Ammon's horn (tissue), 1 donor: ENCODE results near the gene UBASH3B.

Source experiments
- DNase-seq: peaks from one replicate; pipeline ENCODE4 v3.0.0-alpha.2; 2016; ENCODE audit warnings: low spot score

The UBASH3B gene

GRCh38 chr11:122755409-122755808 is 99.9 kb downstream of the UBASH3B start:
- peak; percentile 33 for DNase-seq

GRCh38 chr11:122755941-122756340 is 100.4 kb downstream of the UBASH3B start:
- no peak for DNase-seq

- peak; percentile 76 for DNase-seq
Measured at GRCh38 chr11:122756417-122756816, 100.9 kb downstream of the UBASH3B start.

GRCh38 chr11:122757201-122757600 is 101.7 kb downstream of the UBASH3B start:
- DNase-seq: no peak

- no peak for DNase-seq
Measured at GRCh38 chr11:122758339-122758738, 102.8 kb downstream of the UBASH3B start.

GRCh38 chr11:122758974-122759373 is 103.5 kb downstream of the UBASH3B start:
- DNase-seq: no peak

GRCh38 chr11:122763108-122763507 is 107.6 kb downstream of the UBASH3B start:
- no peak for DNase-seq

- DNase-seq: no peak
Measured at GRCh38 chr11:122764371-122765090, 109.0 kb downstream of the UBASH3B start.

GRCh38 chr11:122765487-122766131 is 110.1 kb downstream of the UBASH3B start:
- no peak for DNase-seq

- DNase-seq: no peak
Measured at GRCh38 chr11:122769126-122769780, 113.7 kb downstream of the UBASH3B start.

- DNase-seq: no peak
Measured at GRCh38 chr11:122772945-122773344, 117.4 kb downstream of the UBASH3B start.

GRCh38 chr11:122773781-122774266 is 118.3 kb downstream of the UBASH3B start:
- DNase-seq: no peak

GRCh38 chr11:122775675-122776271 is 120.3 kb downstream of the UBASH3B start:
- no peak for DNase-seq

GRCh38 chr11:122776546-122776945 is 121.0 kb downstream of the UBASH3B start:
- no peak for DNase-seq

- no peak for DNase-seq
Measured at GRCh38 chr11:122777343-122777742, 121.8 kb downstream of the UBASH3B start.

GRCh38 chr11:122778148-122778547 is 122.6 kb downstream of the UBASH3B start:
- no peak for DNase-seq

GRCh38 chr11:122779047-122779629 is 123.6 kb downstream of the UBASH3B start:
- DNase-seq: no peak

GRCh38 chr11:122780296-122780949 is 124.9 kb downstream of the UBASH3B start:
- no peak for DNase-seq

- DNase-seq: peak; percentile 92
Measured at GRCh38 chr11:122781378-122782195, 126.1 kb downstream of the UBASH3B start.

GRCh38 chr11:122782222-122782621 is 126.7 kb downstream of the UBASH3B start:
- DNase-seq: no peak
